8988T (cell line): ENCODE data around the gene DKK3.
"Not testable (repeated sequence)": the region's sequence is repeated elsewhere in the genome, so short reads cannot be mapped to it uniquely, and the experiment has no call there.

ENCODE experiments used
- DNase-seq: peaks from one replicate; pipeline ENCODE4 v3.0.0; 2011

DKK3 gene

DNA sequence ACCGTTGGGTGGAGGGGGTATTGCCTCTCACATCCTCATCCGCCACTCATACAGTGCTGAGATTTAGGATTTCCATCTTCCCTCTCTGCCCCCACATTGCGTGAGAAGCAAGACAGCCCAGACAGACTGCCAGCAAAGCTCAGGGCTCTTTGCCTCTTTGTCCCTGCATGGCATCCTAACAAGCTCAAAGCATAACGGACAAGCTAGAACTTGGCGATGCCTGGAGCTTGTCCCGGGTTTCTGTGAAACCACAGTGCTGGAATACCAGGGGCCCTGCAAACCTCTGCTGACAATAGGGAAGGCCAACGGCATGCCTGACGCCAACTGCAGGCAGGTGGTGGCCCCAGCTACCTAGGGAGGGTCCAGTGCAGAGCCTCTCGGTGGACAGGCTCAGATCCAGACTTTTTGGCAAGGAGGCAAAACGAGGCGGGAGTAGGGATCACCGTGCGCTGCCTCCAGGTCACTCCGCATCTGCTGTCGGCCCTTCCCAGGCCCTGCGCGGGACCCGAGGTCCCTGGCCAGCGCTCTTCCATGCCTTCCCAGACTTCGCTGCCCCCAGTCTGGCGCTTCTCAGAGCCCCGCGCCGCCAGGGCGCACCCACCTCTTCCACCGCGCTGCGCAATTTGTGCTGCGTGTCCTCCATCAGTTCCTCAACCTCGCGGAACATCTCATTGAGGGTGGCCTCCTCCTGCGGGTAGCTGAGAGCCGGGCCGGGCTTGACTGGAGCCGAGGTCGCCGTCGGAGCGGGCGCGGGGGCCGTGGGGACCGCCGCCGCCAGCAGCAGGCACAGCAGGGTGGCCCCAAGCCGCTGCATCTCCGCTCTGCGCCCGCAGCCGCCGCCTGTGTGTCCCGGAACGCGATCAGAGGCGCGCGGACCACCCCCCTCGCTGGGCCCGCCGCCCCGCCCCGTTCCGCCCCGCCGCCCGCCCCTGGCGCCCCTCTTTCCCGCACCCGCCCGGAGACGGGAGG is at the start of gene DKK3:
Gene DKK3 (minus strand): TSS at position 858 of the 969 bp plus-strand sequence. CDS start 44 bp downstream, at position 814.
- no peak for DNase-seq

DNA sequence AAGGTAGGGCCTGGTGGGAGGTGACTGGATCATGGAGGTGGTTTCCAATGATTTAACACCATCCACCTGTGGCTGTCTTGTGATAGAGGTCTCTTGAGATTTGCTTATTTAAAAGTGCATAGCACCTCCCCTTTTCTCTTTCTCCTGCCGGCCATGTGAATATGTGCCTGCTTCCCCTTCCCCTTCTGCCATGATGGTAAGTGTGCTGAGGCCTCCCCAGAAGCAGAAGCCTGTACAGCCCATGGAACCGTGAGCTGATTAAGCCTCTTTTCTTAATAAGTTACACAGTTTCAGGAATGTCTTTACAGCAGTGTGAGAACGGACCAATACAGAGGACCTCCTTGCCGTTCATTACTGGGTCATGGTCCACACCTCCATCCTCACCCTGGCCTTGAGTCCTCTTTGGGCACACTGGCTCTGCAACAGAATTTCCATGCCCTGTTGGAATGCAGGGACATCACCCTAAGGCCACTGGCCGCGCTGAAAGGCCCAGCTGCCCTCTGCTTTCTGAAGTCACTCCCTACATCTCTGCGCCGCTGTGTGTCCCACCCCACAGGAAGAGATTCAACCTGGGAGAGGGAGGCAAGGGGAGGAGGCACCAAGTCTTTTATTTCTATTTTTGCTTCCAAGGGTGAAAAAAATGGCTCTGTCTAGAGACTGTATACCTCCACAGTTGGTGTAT is 49.0 kb upstream of the DKK3 start:
- DNase-seq: no peak

DNA sequence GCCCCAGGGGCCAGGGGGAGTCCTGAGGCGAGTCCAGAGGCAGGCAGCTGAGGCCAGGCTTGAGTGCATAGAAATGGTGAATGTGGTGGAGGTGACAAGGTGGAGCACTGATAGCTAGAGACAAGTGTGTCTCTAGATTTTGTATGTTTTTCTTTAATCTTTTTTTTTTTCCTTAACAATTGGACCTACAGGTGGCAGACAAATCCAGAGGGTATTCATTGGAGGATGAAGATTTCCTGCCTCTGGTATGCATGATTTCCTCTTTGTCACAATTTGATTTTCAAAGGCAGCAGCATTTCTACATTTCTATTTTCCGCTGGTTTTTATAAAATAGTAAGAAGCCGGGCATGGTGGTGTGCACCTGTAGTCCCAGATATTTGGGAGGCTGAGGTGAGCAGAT is 47.7 kb upstream of the DKK3 start:
- no peak for DNase-seq

DNA sequence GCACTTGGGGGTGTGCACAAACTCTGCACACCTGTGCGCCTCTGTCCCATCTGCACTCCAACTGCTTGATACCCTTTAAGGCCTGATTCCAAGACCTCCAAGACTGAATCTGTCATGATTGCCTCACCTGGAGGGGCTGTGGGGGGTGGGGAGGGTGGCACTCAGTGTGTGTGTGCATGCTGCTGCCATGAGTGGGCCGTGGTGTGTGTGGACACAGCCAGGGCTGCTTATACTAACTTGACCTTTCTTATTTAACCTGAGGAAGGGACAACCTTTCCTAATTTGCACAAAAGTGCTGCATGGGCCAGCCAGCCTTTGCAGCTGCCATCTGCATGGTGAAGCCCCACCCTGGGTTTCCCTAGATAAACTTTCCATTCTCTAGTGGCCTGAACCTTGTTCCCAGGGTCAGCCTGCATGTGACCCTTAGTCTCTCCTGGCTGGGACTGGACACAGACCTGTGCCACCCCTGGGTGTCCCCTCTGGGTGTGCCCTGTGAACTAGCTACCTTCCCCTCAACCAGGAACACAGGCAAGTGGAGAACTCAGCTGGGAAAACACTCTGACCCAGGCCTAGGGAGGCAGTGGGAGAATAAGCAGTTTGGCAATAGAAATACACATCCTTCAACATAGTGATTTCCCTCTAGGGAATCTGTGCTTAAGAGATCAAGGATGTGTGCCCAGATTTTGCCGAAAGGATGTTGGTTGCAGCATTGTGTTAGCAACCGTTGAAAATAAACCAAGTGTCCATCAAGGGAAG is 45.4 kb upstream of the DKK3 start:
- DNase-seq: no peak

DNA sequence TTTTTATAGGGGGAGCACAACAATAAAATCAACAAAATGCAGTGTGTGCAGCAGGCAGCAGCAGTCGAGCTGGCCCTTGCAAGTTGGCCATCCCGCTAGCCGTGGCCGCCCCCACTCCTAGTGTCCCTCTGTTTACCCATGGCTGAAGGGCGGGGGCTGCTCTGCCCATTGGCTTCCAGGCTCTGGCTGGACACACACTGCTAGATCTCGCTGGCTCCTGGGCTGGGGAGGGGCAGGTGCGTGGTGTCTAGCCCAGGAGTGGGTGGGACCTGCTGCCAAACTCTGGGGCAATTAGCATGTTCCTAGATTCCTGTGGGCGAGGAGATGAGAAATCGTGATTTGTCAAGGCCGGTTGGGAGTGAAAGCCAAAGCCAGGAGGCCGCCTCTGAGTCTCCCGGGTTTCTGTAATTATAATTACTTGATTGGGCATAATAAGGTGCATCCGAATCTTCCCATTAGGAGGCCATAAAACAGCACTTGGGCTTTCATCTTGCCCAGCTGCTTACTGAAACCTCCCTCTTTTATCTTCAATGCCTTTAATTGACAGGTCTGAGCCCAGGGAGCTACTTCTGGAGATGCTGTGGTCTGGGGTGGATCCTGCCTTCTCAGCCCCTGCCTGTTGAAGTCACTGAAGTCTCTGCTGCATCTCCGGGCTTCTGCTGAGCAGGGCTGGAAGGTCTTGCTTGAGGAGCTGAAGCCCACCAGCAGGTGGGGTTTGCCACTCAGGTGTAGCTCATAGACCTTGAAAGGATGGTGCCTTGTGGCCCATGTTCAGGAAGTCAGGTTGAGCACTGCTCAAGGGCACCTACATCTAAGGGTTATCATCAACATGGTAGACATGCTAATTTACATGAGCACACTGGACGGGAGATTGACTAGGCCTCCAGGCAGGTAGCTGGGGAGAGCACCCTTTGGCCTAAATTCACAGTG is 44.5 kb upstream of the DKK3 start:
- no peak for DNase-seq

DNA sequence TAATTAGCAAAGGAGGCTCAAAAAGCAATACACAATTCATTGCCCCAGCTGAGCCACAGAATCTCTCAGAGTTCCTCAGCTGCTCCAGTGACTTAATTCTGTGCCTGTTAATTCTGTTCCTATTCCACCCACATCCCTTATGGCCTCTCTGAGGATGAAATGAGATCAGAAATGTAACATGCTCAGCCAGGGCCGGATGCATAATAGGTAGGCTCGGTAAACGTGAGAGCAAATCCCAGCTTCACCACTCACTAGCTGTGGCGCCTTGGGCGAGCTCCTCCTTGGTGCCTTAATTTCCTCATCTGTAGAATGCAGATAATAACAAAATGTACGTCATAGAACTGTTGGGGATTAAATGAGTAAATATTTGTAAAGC is 42.8 kb upstream of the DKK3 start:
- no peak for DNase-seq

DNA sequence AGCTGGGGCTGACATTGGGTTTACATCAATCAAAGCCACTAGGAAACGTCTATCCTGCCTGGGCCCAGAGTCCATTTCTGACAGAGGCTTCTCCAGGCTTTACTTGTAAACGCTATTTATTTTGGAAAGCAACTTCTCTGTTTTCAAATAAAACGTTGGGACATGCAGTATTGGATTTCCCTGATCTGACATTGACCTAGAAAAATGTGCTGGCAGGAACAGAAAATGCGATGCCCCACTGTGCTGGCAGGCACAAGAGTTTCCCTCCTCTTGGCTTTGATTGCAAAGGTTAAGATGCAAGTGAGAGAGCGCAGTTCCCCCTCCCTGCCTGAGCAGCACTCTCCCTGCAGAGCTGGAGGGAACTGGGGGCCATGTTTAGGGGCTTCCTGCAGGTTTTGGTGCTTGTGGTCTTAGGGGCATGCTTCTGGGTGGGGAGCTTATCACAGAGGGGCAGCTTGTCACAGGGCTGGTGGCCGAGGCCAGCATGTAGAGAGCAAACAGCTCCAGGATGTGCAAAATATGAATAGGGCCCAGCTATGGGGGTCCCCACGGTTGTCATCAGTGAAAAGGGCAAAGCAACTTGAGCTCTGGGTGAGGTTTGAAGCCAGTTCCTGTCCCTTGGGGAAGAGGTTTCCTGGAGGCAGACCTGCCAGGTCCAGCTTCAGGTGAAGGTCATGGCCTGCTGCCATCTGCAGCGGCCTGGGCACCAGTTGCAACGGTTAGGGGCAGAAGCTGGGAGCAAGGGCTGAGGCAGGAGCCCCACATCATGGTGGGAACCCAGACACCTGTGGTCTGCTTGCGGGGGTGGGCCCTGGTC is 42.3 kb upstream of the DKK3 start:
- DNase-seq: no peak

DNA sequence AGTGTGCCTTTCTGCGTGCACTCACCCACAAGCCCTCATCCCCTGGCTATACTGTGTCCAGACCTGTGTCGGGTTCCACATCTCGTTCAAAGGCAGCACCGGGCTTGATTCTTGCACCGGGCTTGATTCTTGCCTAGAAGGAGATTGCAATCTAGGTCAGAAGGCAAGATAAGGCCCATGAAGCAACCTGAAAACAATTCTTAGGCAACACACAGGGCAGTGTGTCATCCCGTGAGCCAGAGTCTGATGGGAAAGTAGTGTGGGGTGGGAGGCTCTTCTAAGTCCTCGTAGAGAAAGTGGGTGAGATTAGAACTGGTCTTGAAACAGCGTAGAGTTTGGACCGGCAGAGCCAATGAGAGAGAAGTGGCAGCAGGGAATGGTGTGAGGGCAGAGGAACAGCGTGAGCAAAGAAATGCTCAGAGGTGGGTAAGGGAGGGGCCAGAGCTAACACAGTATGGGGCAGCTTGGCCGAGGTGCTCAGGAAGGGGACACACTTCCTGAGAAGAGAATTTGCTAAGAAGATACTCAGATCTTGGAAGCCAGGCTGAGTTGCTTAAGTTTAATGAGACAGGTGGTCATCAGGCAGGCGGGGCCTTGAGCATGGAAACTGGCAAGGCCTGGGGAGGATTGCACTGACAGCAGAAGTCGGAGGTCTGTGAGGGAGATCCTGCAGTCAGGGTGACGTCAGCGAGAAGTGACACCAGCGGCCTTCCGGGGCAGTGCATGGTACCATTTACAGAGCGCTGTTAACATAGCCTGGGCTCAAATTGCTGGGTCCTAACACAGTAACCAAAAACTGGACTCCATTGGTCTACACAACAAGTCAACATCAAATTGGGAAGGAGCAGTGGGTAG is 40.7 kb upstream of the DKK3 start:
- no peak for DNase-seq

DNA sequence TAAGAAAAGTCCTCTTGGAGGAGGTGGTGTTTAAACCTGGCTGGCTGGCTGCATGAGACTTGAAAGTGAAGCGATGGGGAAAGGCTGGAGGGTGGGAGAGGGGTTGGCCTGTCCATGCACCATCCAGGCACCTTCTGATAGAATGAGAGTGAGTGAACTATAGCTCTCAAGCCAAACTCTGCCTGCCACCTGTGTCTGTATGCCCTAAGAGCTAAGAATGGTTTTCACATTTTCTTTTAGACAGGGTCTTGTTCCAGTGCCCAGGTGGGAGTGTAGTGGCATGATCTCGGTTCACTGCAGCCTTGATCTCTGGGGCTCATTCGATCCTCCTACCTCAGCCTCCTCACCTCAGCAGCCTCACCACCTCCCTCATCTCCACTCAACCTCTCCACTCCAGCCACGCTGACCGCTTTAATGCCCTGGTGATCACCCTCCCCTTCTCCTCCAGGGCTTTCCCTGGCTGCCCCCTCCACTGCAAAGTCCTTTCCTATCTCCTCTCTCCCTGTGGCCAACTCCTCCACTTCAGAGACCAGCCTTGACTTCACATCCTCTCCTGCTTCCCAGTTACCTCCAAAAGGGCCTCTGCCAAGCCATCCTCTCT is 38.3 kb upstream of the DKK3 start:
- DNase-seq: no peak

DNA sequence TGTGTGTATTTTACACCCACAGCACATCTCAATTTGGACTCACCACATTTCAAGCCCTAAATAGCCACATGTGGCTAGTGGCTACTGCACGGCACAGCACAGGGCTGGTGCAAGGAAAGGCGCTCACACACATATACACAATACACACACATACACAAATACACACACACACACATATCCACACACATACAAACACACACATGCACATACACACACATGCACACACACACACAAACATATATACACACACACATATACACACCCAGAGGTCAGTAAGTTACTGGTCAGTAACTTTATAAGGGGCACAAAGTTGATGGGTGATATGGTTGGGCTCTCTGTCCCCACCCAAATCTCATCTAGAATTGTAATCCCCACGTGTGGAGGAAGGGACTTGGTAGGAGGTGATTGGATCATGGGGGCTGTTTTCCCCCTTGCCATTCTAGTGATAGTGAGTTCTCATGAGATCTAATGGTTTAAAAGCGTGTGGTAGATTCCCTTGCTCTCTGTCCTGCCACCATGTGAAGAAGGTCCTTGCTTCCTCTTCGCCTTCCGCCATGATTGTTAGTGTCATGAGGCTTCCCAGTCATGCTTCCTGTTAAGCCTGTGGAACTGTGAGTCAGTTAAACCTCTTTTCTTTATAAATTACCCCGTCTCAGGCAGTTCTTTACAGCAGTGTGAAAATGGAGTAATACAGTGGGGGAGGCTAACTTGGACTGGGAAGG is 37.6 kb upstream of the DKK3 start:
- DNase-seq: no peak

DNA sequence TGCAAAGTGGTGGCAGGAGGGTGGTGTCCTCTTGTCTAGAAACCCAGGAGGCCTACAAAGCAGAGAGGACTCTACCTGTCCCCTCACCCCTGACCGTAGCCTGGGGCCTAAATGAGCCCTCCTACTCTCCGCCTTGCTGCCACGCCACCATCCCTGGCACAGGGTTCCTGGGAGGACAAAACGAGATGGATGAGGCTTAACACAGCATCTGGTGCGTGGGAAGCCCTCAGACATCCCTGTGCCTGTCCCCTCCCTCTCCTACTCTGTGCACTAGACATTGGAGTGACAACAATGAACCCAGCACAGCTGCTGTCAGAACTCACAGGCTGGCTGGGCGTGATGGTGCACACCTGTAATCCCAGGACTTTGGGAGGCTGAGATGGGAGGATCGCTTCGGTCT is 36.4 kb upstream of the DKK3 start:
- no peak for DNase-seq

DNA sequence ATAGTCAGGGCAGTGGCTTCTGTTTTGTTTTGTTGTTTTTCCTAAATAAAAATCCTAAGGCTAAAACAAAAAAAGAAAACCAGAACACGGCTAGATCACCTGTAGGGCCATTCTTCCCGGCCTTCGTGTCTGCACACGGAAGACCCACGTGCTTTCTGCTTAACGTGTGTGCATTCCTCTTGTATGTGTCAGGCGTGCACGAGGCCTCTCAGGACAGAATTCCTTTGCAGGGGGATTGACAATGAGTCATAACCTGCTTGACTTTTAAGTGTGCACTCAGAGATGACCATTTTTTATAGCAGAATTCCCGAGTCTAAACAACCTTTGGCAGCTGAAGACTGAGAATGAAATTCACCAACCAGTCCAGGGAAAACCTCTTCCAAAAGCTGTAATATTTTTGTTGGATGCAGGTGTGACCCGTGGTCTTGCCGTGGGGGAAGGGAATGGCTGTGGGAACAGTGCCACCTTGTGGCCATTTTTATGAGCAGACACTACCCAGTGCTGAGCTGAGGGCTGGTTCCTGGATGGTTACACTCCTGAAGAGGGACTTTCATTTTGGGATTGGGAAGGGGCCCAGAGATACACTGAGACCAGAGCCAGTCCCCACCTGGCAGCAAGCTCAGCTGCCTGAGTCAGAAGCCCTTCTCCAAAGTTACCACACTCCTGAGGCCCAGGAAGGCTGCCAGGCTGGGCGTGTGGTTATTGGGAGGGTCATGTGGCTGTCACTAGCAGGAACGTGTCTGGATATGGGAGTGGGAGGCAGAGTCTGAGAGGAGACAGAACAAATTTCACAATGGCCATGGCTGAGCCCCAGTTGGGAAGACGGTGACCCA is 35.7 kb upstream of the DKK3 start:
- DNase-seq: peak; percentile 70

DNA sequence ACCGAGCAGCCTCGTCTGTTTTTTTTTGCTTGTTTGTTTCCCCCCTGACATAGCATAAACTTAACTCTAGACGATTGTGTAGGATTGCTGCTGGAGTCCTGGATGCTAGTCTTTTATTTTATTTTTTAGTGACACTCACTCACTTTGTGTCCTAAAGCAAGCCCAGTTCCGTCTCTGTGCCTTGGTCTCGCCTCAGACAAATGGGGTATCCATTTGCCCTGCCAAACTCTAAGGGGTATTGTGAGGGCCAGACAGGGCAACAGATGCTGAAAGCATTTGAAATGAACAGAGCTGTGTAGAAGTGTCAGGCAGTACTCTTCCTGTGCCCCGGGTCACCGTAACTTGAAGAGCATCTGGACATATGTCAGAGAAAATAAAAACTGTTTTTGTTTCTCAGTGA is 34.8 kb upstream of the DKK3 start:
- no peak for DNase-seq

DNA sequence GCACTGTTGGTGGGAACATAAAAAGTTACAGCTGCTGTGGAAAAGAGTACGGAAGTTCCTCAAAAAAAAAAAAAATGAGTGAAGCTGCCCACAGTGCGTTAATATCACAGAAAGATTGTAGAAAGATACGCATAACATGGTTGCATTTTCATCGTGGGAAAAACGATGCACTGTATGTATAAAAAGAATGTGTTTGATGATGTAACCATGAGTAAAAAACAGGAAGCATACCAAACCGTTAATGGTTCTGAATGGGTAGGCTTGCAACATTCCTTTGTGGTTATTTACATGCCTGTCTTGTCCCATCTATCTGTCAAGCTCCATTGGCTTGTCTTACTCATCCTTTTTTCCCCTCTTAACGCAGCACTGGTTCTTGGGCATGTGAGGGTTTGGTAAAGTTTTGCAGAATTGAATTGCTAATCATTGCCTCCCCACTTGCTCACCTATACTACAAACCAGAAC is 33.8 kb upstream of the DKK3 start:
- no peak for DNase-seq

DNA sequence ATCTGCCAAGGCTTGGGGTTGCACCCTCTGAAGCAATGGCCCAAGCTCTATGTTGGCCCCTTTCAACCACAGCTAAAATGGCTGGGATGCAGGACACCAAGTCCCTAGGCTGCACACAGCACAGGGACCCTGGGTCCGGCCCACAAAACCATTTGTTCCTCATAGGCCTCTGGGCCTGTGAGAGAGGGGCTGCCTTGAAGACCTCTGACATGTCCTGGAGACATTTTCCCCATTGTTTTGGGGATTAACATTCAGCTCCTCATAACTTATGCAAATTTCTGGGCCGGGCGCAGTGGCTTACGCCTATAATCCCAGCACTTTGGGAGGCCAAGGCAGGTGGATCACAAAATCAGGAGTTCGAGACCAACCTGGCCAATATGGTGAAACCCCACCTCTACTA is 32.3 kb upstream of the DKK3 start:
- not testable (repeated sequence) for DNase-seq

DNA sequence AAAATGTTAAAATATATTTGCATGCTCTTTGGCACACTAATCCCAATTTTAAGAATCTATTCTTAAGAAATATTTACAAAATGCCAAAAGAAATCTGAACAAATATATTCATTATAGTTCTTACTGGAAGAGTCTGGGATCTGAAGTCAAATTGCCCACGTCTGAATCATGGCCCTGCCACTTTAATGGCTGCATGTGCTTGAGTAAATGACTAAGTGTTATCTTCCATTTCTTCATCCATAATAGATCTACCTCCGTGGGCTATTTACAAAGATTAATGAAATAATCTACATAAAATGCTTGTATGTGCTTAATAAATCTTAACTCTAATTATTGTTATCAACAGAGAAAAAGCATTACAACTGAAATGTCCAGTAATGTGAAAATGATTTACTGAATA is 24.5 kb upstream of the DKK3 start:
- no peak for DNase-seq

DNA sequence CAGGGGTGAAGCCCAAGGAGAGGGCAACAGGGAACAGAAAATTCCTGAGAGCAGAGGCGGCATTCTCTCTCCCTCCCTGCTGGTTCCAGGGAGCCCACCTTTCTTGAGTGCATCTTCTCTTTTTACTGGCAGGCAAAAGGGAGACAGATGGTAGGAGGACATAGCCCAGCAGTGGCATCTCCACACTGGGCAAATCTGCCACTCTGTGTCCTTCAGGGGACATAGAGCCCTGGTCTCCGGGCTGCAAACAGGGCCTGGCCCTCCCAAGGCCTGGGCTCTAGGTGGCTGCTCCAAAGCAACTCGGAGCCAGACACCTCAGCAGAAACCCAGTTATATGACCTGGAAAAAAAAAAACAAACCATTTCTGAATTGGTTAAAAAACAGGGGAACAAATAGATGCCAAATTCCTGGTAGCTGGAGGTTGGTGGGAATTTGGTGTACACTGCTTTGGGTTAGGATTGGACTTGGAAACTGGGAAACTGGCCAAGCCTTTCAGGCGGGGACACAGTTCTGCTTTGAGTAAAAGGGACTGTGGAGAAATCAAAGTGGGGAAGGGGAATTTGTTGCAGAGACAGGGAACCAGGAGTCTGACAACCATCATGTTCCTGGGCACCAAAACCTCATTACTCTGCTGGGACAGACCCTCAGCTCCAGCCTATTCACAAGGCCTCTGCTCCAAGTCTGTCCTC is 23.6 kb upstream of the DKK3 start:
- no peak for DNase-seq
